Sciatic nerve (tissue), 2 donors: Measurements from ENCODE around the gene SIDT2. TPM values are rescaled to one million over a fixed set of nuclear protein-coding genes. Genes with fewer than 3 reads are reported as not detected.

Experiments
- ATAC-seq: fragments of 200-7000 bp; cut with Tn5 transposase; one replicate; pipeline ENCODE4 v1.9.1; 2020; ENCODE audit warnings: mild to moderate bottlenecking, moderate library complexity
- DNase-seq: peaks from one replicate; pipeline ENCODE4 v3.0.0-alpha.2; 2020; ENCODE audit warnings: low spot score
- intact Hi-C: fragments of 100-400 bp; cut with DNase I; formaldehyde crosslinking; loops from one replicate; pipeline ENCODE4 v1.14.2; 2022
- total RNA-seq: library from RNA; stranded (reverse); fragmentation: NEBNext Ultra II Directional; extraction: Animal tissue kit (Norgen Biotek cat#: 25700); gene quantifications from one replicate; pipeline ENCODE4 v1.2.1, GENCODE V29; 2021
- donor health status: DM: no; HTN: no; CAD: no.
- donor health status: DM: no; HTN: no; CAD: no.

The SIDT2 gene
- total RNA-seq, 1 donor from 2014 or later, result 94.4 TPM

GRCh38 chr11:117186431-117186761 is 7.9 kb downstream of the SIDT2 start:
- ATAC-seq (no peak), DNase-seq (peak; percentile 44)
- intact Hi-C loops, result no loop called here

DNA sequence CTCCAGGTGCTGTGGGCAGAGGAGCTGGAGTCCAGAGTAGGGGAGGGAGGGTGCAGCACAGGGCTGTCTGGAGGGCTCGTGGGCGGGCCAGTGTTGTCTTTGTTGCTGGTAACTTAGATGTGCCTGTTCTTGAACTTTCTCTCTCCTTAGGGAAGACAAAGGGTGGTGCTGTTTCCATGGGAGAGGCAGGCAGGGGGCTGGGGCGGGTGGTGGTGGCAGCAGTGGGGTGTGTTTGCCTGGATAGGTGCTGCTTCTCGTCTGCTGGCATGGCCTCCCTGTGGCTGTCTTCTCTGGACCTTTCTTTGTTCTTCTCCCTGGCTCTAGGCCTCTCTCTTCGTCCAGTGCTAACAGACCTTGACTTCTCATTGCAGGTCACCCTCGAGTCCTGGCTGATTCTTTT is 8.5 kb downstream of the SIDT2 start:
- intact Hi-C loops, result no loop called here
- peak; percentile 47 for DNase-seq
- ATAC-seq, result peak; percentile 17

- DNase-seq, result peak; percentile 58
- intact Hi-C loops, result no loop called here
- no peak for ATAC-seq
Observed at GRCh38 chr11:117187428-117187798, 8.9 kb downstream of the SIDT2 start.

DNA sequence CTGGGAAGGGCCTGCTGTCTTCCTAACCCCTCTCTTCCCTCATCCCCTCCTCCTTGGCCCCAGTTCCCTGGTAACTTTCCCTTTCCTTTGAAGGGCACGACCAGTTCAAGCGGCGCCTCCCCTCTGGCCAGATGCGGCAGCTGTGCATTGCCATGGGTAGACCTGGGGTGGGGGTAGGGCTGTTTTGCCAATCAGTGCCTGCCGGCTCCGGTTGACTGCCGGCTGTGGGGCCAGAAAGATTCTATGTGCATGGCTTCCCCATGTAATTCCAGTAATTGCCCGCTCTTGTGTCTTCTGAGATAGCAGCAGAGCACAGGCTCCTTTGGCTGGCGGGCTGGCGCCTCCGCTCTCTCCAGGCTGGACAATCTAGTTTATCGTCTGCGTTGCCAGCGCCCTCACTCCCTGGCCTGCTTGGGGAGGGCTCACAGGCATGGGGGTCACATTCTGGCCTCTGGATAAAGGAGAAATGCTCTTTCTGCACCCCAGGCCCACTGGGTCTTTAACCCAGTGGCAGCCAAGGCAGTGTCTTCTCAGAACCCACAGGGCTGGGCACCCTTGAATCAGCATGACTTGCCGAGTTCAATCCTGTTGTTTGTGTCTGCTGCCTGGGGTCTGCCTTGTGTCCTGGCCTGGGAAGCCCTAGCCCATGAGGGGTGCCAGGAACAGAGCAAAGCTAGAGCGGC is 9.4 kb downstream of the SIDT2 start:
- intact Hi-C loops, result no loop called here
- ATAC-seq (no peak), DNase-seq (peak; percentile 57)

DNA sequence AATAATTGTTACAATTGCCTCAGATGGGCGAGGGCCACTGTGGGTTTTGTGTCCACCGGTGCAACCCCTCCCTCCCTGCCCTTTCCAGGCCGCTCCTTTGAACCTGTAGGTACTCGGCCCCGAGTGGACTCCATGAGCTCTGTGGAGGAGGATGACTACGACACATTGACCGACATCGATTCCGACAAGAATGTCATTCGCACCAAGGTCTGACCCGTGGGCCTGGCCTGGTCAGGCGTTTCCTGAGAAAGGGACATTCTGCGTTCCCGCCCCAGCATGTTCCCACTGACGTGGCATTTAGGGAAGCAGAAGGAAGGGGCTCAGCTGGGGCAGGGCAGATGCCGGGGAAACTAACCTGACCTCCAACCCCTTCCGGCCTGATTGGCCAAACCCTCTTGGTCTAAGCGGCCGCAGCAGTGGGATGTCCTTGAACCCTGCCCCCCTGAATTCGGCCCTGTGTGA is 10.1 kb downstream of the SIDT2 start:
- DNase-seq, result peak; percentile 57
- intact Hi-C loops, result no loop called here
- peak; percentile 4 for ATAC-seq

DNA sequence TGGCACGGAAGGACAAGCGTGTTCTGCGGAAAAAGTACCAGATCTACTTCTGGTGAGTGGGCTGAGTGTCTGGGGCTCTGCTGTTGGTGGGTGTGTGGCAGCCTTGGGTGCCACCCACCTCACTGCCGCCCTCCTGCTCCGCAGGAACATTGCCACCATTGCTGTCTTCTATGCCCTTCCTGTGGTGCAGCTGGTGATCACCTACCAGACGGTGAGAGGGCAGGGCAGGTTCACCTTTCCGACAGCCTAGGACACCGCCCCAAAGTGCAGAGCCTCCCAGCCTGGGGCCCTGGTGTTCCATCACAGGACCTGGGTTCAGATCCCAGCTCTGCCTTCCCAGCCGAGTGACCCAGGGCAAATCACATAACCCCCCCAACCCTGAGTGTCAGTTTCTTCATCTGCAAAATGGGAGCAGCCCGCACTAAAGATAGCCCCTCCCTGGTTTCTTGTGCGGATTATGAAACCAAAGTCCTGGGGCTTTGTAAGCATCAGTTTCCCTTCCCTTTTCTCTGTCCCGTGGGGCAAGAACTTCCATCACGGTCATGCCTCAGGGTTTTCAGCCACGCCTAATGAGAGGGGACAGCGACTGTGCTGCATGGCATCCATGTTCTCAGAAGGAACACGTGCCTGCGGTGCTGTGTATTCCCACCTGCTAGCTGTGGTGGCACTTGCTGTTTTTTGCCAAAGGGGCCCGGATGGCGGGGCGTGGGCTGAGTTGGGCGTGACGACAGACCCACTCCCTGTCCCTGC is 10.8 kb downstream of the SIDT2 start:
- ATAC-seq (peak; percentile 20), DNase-seq (no peak)
- intact Hi-C loops, result no loop called here

DNA sequence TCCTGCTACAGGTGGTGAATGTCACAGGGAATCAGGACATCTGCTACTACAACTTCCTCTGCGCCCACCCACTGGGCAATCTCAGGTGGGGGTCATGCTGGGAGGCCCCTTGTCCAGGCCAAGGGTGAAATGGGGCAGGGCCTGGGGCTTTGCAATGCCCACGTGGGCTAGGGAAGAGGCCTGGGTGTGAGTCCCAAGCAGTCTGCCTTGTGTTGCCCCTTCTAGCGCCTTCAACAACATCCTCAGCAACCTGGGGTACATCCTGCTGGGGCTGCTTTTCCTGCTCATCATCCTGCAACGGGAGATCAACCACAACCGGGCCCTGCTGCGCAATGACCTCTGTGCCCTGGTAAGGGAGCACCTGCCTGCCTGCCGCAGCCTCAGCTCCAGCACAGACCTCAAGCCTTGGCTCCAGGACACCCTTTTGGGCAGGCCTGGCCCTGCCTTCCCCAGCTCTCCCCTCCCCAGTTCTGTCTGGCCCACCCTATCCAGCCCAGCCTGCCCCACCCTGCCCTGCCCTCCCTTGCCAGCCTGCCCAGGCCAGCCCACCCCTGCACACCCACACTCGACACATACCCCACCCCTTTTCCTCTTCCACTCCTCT is 11.5 kb downstream of the SIDT2 start:
- no peak for ATAC-seq
- intact Hi-C loops, result no loop called here
- DNase-seq, result peak; percentile 48

GRCh38 chr11:117191680-117192400 is 13.3 kb downstream of the SIDT2 start:
- intact Hi-C loops, result no loop called here
- no peak for ATAC-seq
- DNase-seq, result no peak

DNA sequence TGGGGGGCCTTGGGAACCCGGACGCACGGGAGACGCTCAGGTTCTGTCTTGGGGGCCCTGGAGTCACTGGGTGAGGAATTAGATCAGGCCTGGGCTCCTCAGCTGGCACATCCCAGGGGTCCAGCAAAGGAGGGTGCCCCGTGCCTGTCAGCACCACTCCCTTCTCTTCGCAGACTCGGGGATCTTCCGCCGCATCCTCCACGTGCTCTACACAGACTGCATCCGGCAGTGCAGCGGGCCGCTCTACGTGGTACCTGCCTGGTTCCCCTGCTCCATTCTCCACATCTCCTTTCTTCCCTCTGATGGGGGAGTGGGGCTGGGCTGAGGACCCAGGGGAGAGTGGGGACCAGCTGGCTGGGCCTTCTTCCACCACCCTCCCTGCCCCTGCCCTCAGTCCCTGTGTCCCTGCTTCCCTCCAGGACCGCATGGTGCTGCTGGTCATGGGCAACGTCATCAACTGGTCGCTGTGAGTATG is 13.9 kb downstream of the SIDT2 start:
- ATAC-seq, result no peak
- intact Hi-C loops, result no loop called here
- DNase-seq, result no peak

DNA sequence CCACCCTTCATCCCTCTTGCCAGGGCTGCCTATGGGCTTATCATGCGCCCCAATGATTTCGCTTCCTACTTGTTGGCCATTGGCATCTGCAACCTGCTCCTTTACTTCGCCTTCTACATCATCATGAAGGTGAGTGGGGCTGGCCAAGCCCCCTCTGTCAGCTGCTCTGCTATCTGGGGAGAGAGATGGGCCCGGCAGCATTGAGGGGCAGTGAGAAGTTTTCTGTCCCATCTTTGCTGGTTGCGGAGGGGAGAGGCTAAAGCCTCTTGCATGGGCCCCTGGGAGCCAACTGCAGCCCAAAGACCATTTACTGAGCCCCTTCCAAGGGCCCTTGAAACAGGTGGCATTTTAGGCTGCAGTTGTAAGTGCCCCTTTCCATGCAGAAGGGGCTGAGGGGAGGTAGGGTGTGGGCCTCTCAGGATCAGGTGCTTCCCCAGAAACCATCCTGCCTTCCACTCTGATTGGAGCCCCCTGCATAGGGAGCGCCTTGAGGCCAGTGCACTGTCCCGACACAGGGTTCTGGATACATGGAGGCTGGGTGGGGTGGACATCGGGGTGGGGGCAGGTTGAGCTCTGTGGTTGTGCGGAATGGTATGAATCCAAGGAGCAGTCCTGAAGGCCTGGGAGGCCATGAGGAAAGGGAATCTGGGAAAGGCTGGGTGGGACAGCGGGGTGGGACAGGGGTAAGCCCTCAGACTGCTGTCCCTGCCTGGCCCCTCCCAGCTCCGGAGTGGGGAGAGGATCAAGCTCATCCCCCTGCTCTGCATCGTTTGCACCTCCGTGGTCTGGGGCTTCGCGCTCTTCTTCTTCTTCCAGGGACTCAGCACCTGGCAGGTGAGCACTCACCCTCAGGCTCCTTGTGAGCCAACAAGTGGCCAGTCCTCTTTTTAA is 14.8 kb downstream of the SIDT2 start:
- ATAC-seq (no peak), DNase-seq (no peak)
- intact Hi-C loops, result no loop called here

DNA sequence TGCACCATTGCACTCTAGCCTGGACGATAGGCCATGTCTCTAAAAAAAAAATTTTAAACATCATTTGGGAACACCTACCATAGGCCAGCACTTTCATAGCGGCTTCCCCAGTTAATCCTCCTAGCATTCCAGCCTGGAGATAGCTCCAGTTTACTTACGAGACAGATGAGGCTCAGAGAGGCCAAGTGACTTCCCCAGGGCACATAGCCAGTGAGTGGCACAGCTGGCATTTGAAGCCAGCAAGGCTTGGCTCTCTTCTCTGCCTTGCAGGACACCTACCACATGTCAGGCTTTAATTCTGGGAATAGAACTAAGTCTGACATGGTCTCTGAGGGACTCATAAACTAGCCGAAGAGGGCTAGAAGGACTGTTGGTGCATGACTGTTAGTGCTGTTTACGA is 15.7 kb downstream of the SIDT2 start:
- ATAC-seq (no peak), DNase-seq (no peak)
- intact Hi-C loops, result no loop called here

DNA sequence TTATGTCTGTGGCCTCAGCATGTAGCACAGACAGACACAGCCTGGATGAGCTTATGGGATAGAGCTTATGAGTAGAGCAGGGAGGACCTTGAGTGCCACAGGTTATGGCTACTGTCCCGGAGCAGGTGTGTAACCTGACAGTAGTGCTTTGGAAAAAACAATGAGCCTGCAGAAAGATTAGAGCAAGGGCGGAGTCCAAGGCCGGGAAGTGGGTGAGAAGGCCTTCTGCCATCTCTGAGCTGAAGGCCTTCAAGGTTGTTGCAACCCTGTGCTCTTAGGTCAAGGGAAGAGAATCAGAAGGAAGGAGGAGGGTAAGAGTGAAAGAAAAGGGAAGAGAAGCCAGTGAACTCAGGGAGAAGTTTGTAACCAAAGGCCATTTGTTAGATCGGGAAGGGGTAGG is 16.7 kb downstream of the SIDT2 start:
- DNase-seq (no peak), ATAC-seq (no peak)

DNA sequence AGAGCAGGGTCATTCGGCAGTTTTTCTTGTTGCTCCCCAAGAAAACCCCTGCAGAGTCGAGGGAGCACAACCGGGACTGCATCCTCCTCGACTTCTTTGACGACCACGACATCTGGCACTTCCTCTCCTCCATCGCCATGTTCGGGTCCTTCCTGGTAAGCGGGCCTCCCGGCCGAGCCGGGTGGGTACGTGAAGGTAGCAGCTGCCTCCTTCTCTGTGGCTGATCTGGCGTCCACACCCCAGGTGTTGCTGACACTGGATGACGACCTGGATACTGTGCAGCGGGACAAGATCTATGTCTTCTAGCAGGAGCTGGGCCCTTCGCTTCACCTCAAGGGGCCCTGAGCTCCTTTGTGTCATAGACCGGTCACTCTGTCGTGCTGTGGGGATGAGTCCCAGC is 17.2 kb downstream of the SIDT2 start:
- ATAC-seq, result no peak
- DNase-seq, result no peak
- intact Hi-C loops, result no loop called here

More for the DNA sequence above, 16.7 kb downstream of the SIDT2 start:
- intact Hi-C loops, result no loop called here

GRCh38 chr11:117197006-117197405 is 18.5 kb downstream of the SIDT2 start:
- ATAC-seq (no peak), DNase-seq (no peak)
- intact Hi-C loops, result no loop called here

GRCh38 chr11:117197516-117198456 is 19.2 kb downstream of the SIDT2 start:
- ATAC-seq, result peak; percentile 7
- no peak for DNase-seq
- intact Hi-C loops, result no loop called here

GRCh38 chr11:117198613-117199012 is 20.1 kb downstream of the SIDT2 start:
- ATAC-seq (peak; percentile 0), DNase-seq (no peak)
- intact Hi-C loops, result no loop called here

GRCh38 chr11:117199053-117199915 is 20.7 kb downstream of the SIDT2 start, which contains the start of gene TAGLN:
Gene TAGLN, plus strand, starts transcription at chr11:117199370. Its CDS starts 3,644 bp downstream, at chr11:117203014.
- intact Hi-C loops, result no loop called here
- DNase-seq (peak; percentile 85), ATAC-seq (peak; percentile 83)
